Breast epithelium (tissue), 3 donors: ENCODE results near the gene UGT1A8.

ENCODE experiments used
- POLR2A ChIP-seq: fragments of 450-650 bp; IDR thresholded peaks from one replicate; pipeline ENCODE4 v1.6.1; 2016; ENCODE audit warnings: antibody characterized with exemption, mild to moderate bottlenecking, moderate library complexity
- TF ChIP-seq, protein P1 (sequence below), 3 donors: fragments of 450-650 bp; IDR thresholded peaks; one replicate each; pipeline ENCODE4 v1.5.1; 2016 to 2017; ENCODE audit warnings: antibody characterized with exemption in 3 of 3, mild to moderate bottlenecking in 3 of 3, moderate library complexity in 3 of 3

DNA sequence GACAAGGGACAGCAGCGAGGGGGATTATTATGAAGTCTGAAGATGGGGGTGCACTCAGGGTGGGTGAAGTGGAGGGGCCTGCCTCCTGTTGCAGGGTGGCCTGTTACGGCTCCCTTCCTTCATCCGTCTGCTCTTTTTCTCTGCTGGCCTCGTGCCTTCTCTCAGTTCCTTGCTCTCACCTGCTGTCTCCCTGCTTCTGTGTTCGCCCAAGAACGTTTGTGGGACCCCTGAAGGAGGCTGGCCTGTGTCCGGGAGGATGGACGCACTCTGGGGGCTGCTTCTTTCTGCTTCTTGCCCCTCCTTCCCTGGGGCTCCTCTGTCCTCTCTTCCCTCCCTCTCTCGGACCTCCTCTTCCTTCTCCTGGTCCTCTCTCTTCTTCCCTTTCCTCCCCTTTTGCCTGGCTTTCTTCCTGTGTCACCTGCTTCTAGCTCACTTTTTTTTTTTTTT, 174.5 kb downstream of the UGT1A8 start:
- TF ChIP-seq, protein P1, sequence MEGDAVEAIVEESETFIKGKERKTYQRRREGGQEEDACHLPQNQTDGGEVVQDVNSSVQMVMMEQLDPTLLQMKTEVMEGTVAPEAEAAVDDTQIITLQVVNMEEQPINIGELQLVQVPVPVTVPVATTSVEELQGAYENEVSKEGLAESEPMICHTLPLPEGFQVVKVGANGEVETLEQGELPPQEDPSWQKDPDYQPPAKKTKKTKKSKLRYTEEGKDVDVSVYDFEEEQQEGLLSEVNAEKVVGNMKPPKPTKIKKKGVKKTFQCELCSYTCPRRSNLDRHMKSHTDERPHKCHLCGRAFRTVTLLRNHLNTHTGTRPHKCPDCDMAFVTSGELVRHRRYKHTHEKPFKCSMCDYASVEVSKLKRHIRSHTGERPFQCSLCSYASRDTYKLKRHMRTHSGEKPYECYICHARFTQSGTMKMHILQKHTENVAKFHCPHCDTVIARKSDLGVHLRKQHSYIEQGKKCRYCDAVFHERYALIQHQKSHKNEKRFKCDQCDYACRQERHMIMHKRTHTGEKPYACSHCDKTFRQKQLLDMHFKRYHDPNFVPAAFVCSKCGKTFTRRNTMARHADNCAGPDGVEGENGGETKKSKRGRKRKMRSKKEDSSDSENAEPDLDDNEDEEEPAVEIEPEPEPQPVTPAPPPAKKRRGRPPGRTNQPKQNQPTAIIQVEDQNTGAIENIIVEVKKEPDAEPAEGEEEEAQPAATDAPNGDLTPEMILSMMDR (IDR thresholded peaks at IDR 0.05): no peak
- TF ChIP-seq POLR2A: no peak
